UCSD-AML1 (cell line): ENCODE data around the gene CFHR2.
A peak's percentile ranks its signal among the peaks of the same experiment; 100 is the strongest.

Experiments used
- DNase-seq: peaks from one replicate; lab custom pipeline; 2025; ENCODE audit not compliant: unreplicated experiment; lab: John Stamatoyannopoulos, UW

The CFHR2 gene

GRCh38 chr1:196997423-196997822, 53.9 kb downstream of the CFHR2 start:
- no peak for DNase-seq

GRCh38 chr1:197001828-197002227, 58.3 kb downstream of the CFHR2 start:
- no peak for DNase-seq

- DNase-seq: peak; percentile 4
These were observed 59.6 kb downstream of the CFHR2 start for GRCh38 chr1:197003132-197003531.

- no peak for DNase-seq
These were observed 65.3 kb downstream of the CFHR2 start for GRCh38 chr1:197008861-197009260.
